VCaP (cell line): ENCODE data around the gene L3MBTL4.

ENCODE experiments used
- H3K27ac ChIP-seq: fragments of 450-650 bp; 2 replicates; pipeline ENCODE4 v1.5.1; 2017
- TF ChIP-seq, protein P1 (sequence below): fragments of 450-650 bp; conservative IDR thresholded peaks from 2 replicates; pipeline ENCODE4 v1.5.1; 2017; ENCODE audit warnings: mild to moderate bottlenecking, moderate library complexity

L3MBTL4 gene

DNA sequence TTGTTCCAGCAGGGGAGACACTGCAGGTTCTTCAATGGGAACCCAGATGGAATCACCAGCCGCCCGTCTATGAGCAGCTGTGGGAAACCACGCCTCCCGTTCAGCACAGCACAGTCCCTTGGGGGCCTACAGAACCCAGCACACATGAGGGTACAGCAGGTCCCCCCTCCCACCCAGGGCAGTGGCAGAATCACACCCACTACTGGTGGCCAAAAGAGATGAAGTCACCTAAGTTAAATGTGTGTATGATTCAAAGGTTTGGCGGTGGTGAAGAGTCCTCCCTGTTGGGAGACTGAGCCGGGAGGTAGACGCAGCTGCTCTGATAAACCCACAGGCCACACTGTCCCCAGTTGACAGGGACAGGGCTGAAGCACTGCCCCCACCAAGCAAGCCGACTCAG lies 44.3 kb downstream of the L3MBTL4 start:
- no peak overlapping the region for H3K27ac ChIP-seq
- TF ChIP-seq, protein P1, sequence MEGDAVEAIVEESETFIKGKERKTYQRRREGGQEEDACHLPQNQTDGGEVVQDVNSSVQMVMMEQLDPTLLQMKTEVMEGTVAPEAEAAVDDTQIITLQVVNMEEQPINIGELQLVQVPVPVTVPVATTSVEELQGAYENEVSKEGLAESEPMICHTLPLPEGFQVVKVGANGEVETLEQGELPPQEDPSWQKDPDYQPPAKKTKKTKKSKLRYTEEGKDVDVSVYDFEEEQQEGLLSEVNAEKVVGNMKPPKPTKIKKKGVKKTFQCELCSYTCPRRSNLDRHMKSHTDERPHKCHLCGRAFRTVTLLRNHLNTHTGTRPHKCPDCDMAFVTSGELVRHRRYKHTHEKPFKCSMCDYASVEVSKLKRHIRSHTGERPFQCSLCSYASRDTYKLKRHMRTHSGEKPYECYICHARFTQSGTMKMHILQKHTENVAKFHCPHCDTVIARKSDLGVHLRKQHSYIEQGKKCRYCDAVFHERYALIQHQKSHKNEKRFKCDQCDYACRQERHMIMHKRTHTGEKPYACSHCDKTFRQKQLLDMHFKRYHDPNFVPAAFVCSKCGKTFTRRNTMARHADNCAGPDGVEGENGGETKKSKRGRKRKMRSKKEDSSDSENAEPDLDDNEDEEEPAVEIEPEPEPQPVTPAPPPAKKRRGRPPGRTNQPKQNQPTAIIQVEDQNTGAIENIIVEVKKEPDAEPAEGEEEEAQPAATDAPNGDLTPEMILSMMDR: no peak

DNA sequence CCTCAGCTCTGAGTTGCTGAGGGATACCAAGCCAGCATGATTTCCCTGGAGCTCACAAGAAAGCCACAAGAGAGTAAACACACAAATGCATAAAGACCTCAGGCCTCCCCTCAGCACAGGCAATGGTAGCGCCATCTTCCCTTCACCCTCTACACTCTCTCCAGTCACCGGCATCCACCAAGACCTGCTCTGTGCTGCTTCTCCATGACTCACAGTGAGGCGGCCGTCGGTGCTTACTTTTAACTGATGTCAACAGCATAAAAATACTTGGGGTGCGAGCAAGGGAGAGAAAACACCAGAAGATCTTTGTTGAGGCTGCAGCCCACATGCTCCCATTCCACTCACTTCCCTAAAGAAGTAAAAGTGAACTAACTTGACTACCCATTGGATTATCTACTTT lies 46.7 kb downstream of the L3MBTL4 start:
- H3K27ac ChIP-seq: no peak overlapping the region
- TF ChIP-seq, protein P1: no peak

DNA sequence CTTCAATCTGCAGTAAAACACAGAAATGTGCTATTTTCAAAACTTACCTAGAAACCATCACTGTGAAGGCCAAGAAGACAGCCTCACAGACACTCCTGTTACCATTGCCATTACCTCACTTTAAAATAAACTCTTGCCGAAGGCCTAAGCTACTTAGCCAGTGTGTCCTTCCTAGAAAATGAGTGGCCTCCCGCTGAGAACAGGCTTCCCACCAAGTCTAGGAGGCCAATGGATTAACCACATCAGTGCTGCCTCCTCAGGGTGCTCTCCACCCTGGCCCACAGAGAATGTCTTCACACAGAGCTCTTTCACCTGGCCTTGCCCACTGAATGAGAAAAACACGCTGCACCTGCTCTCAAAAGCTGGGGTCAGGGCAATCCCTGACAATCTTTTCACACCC lies 47.5 kb downstream of the L3MBTL4 start:
- TF ChIP-seq, protein P1: no peak
- no peak overlapping the region for H3K27ac ChIP-seq

DNA sequence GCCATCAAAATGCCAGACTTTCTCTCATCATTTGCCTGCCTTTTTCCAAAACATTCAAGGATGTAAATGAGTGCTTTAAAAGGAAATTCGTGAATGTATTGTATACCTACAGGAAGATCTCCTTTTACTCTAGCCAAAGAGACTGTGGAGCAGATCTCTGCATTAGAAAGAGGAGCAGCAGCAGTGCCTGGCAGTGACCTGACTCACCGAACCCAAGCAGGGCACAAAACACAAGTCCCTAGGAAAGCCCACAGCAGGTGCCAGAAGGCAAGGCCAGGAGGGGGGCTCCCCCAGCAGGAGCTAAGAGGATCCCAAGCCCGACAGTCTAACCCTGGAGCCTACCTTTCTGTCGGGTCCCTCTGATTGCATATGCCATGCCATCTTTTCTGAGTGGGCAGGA lies 47.9 kb downstream of the L3MBTL4 start:
- TF ChIP-seq, protein P1: no peak
- H3K27ac ChIP-seq: no peak overlapping the region

DNA sequence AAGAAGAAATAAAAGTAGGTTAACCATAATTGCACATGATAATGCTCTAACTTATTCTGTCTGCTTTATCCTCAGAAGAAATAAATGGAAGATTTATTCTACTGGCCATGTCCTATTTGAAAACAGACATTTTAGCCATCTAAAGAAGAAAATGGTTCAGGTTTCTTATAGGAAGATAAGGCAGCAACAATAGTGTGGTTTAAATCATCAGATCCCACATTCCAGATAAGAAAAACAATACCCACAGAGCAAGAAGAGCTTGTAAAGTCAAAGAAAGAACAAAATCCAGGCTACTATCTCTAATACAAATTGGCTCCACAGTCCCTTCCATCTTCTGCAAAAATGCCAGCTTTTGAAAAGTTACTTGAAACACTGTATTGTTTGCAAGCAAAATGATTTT lies 49.3 kb downstream of the L3MBTL4 start:
- TF ChIP-seq, protein P1: no peak
- H3K27ac ChIP-seq: no peak overlapping the region

DNA sequence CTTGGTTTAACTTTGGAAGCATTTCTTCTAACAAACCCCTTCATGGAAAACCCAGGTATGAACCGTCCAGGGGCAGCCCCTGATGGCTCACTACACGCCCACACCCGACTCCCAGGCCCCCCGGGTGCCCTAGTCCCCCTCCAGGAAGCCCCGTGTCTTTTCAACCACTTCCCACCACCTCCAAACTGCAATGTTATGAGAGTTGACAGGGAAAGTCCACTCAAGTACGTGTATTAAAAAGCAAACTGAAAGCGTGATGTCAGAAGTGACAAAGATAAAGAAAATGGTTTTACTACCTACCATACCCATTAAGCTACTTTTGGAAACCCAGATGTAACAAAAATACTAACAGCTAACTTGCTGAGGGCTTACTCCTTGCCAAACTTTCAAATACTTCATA lies 51.5 kb downstream of the L3MBTL4 start:
- TF ChIP-seq, protein P1: no peak
- no peak overlapping the region for H3K27ac ChIP-seq

DNA sequence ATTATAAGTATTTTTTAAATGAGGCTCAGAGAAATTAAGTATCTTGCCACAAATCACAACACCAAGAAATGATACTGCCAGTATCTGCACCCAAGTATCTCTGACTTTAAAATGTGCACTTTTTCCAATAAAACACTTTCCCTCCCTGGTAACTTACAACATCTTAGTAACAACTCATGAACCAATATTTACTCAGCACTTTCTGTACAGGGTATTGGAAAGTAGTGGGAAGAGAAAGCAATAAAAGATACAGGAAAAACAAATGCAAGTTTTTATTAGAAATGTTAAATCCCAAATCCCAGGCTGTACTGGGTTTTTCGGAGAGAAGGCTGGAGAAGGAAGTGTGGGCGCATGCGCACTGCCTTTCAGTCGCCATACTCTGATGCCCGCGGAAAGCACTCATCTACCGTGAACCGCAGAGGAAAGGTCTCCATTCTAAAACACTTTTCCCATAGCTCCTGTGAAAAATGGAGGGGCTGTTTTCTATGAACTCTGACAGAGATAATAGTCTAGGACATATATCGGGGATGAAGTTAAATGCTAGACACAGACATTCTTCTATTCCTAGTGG lies 52.1 kb downstream of the L3MBTL4 start:
- no peak overlapping the region for H3K27ac ChIP-seq
- TF ChIP-seq, protein P1: no peak
